Measurements from ENCODE around the gene DPYSL5. TPM values are rescaled to one million over a fixed set of nuclear protein-coding genes. Genes with fewer than 3 reads are reported as not detected.

DPYSL5 gene
- polyA plus RNA-seq, 3 donors = not detected

GRCh38 chr2:26975656-26976055 lies 127.7 kb downstream of the DPYSL5 start:
- Histone ChIP-seq H3K4me1 (ENCODE audit: control insufficient read depth in 1 of 2, insufficient read depth in 2 of 2, low read length in 2 of 2) (peaks cover 10 to 12% of the 10 kb centered on the region in 2 donors), H3K4me2 (replicated peaks; ENCODE audit: extremely low read depth, low read length, poor library complexity, severe bottlenecking) (no peak overlapping the region), H3K79me2 (ENCODE audit: insufficient read depth, low read length) (no peaks in the 10 kb centered on the region), H3K9ac (ENCODE audit: insufficient read depth, low read length, poor library complexity, severe bottlenecking) (no peak overlapping the region), H4K20me1 (ENCODE audit: insufficient read depth, low read length) (no peaks in the 10 kb centered on the region), H3K27me3 (ENCODE audit: control insufficient read depth in 2 of 2, insufficient read depth in 2 of 2, low read length in 2 of 2) (peaks cover 0 to 3% of the 10 kb centered on the region in 2 donors), H3K9me3 (replicated peaks in 1 of 2; ENCODE audit: control insufficient read depth in 1 of 2, insufficient read depth in 1 of 2, low read length in 2 of 2) (no peaks in the 10 kb centered on the region), H2AFZ (ENCODE audit: insufficient read depth, low read depth, low read length, poor library complexity, severe bottlenecking) (no peak overlapping the region), H3K4me3 (replicated peaks in 1 of 3; ENCODE audit: low read depth in 2 of 3, low read length in 3 of 3) (no peak overlapping the region), H3K36me3 (replicated peaks in 1 of 2; ENCODE audit: control insufficient read depth in 1 of 2, insufficient read depth in 2 of 2, low read length in 2 of 2) (no peaks in the 10 kb centered on the region), H3K27ac (ENCODE audit: low read depth in 1 of 2, low read length in 2 of 2) (no peak overlapping the region)
- no peak for DNase-seq
- Mint-ChIP-seq H3K4me3 (no peak overlapping the region), H3K27me3 (ENCODE audit: low read depth in 3 of 3) (peaks cover 5 to 21% (median 16%) of the 10 kb centered on the region in 3 donors), H3K36me3 (no peaks in the 10 kb centered on the region), H3K27ac (no peak overlapping the region), H3K4me1 (peaks cover 16% of the 10 kb centered on the region), H3K9me3 (no peaks in the 10 kb centered on the region)
- no peak for TF ChIP-seq CTCF (IDR thresholded peaks at IDR 0.05)
- no CpG with 5 or more reads among the region's 1 CpG for WGBS (ENCODE audit: insufficient coverage)
- intact Hi-C loops (cut with micrococcal nuclease) = no loop called here

- 84% methylated on average over 3 of the region's 5 CpGs for WGBS (ENCODE audit: insufficient coverage)
- no peak overlapping the region for H3K4me2 ChIP-seq (replicated peaks; ENCODE audit: extremely low read depth, low read length, poor library complexity, severe bottlenecking)
- Mint-ChIP-seq H3K27ac (no peak overlapping the region), H3K9me3 (no peaks in the 10 kb centered on the region), H3K4me1 (peaks cover 12% of the 10 kb centered on the region), H3K27me3 (ENCODE audit: low read depth in 3 of 3) (peaks cover 5 to 18% (median 12%) of the 10 kb centered on the region in 3 donors), H3K4me3 (no peak overlapping the region), H3K36me3 (no peaks in the 10 kb centered on the region)
- peaks cover 0 to 3% of the 10 kb centered on the region in 2 donors for H3K27me3 ChIP-seq (ENCODE audit: control insufficient read depth in 2 of 2, insufficient read depth in 2 of 2, low read length in 2 of 2)
- no peak overlapping the region for H2AFZ ChIP-seq (ENCODE audit: insufficient read depth, low read depth, low read length, poor library complexity, severe bottlenecking)
- intact Hi-C loops (cut with micrococcal nuclease) = no loop called here
- no peak overlapping the region for H3K27ac ChIP-seq (ENCODE audit: low read depth in 1 of 2, low read length in 2 of 2)
- no peak overlapping the region for H3K4me3 ChIP-seq (replicated peaks in 1 of 3; ENCODE audit: low read depth in 2 of 3, low read length in 3 of 3)
- H3K4me1 ChIP-seq (ENCODE audit: control insufficient read depth in 1 of 2, insufficient read depth in 2 of 2, low read length in 2 of 2) = peaks cover 5 to 7% of the 10 kb centered on the region in 2 donors
- no peaks in the 10 kb centered on the region for H4K20me1 ChIP-seq (ENCODE audit: insufficient read depth, low read length)
- DNase-seq = no peak
- TF ChIP-seq CTCF (IDR thresholded peaks at IDR 0.05) = no peak
- H3K36me3 ChIP-seq (replicated peaks in 1 of 2; ENCODE audit: control insufficient read depth in 1 of 2, insufficient read depth in 2 of 2, low read length in 2 of 2) = no peaks in the 10 kb centered on the region
- no peaks in the 10 kb centered on the region for H3K79me2 ChIP-seq (ENCODE audit: insufficient read depth, low read length)
- no peak overlapping the region for H3K9ac ChIP-seq (ENCODE audit: insufficient read depth, low read length, poor library complexity, severe bottlenecking)
- no peaks in the 10 kb centered on the region for H3K9me3 ChIP-seq (replicated peaks in 1 of 2; ENCODE audit: control insufficient read depth in 1 of 2, insufficient read depth in 1 of 2, low read length in 2 of 2)
Observed at GRCh38 chr2:26976237-26976636, 128.3 kb downstream of the DPYSL5 start.

Measured in CD14-positive monocyte (primary cell).